ENCODE results near the gene CSH2. TPM values are rescaled to one million over a fixed set of nuclear protein-coding genes. Genes with fewer than 3 reads are reported as not detected.
A peak's percentile ranks its signal among the peaks of the same experiment; 100 is the strongest.
"Not testable (repeated sequence)": the region's sequence is repeated elsewhere in the genome, so short reads cannot be mapped to it uniquely, and the experiment has no call there.

CSH2 gene
- total and polyA plus RNA-seq, 9 of the 15 experiments (the other 6 are each of a cell fraction or from before 2014, with no cell fraction given) = not detected

DNA sequence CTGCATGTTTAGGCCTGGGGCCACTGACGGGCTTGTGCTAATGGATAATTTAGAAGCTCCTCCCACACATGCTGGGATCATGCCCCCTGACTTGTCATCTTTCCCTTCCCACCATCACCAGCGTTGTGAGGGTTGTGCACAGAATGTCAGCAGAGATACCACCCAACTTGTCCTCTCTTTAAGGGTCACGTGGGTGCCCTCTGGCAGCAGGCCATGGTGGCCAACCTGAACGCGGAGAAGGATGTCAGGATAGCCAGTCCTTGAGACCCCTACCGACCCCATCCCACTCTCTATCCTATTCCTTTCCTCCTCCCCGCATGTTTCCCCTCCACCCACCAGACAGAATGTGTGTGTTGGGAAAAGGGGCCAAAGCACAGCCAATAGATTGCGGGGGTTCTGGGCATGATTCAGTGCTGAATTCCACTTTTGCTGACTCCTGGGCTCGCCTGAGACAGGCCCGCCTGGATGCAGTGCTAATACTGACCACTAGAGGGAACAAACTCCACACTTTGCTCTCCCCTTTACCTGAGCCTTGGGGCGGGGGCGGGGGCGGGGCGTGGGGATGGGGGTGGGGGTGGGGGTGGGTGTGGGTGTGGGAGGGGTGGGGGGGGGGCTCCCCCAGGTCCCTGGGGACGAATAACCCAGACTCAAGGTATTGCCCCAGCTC lies 8.6 kb upstream of the CSH2 start, which contains the start of gene GH2 (continued):
- peak; percentile 44; the same call in 1 of the 2 replicates for TF ChIP-seq NFIC (IDR thresholded peaks at IDR 0.05)
- TF ChIP-seq ASH1L (IDR thresholded peaks at IDR 0.05; ENCODE audit: borderline replicate concordance, low read depth, partially characterized antibody) = no peak
- TF ChIP-seq PTBP1 (IDR thresholded peaks at IDR 0.05; ENCODE audit: low read depth, low read length) = no peak

DNA sequence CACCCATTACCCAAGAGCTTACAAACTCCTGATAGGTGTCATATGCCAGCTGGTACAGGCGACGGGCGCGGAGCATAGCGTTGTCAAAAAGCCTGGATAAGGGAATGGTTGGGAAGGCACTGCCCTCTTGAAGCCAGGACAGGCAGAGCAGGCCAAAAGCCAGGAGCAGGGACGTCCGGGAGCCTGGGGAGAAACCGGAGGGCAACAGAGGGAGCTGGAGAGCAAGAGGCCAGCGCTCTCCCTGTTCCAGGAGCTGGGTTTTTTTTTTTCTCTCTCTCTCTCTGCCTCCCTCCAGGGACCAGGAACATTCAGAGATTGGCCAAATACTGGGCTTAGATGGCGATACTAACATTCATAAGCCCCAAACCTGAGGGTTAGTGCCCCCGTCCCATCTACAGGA lies 7.9 kb upstream of the CSH2 start:
- H3K79me2 ChIP-seq (ENCODE audit: control insufficient read depth, insufficient read depth, low read length); intact Hi-C loops (cut with micrococcal nuclease); CTCF ChIA-PET (ENCODE audit: low intra/inter-chr PET ratio); H4K20me1 ChIP-seq (replicated peaks; ENCODE audit: control insufficient read depth, insufficient read depth, low read length); in situ Hi-C loops (cut with MboI); H3K9me3 ChIP-seq (replicated peaks; ENCODE audit: control insufficient read depth, insufficient read depth, low read depth, low read length); H2AFZ ChIP-seq (ENCODE audit: low read depth, low read length); H3K4me3 ChIP-seq; H3K4me1 ChIP-seq (replicated peaks in 1 of 2; ENCODE audit: control insufficient read depth in 2 of 2, insufficient read depth in 2 of 2, low read length in 2 of 2); BruUV-seq (replicated peaks); H3K36me3 ChIP-seq (ENCODE audit: control insufficient read depth, insufficient read depth, low read length); FAIRE-seq; H3K9ac ChIP-seq (ENCODE audit: insufficient read depth in 1 of 2, low read depth in 2 of 2, low read length in 2 of 2); H3K27ac ChIP-seq (ENCODE audit: extremely low read depth, low read depth, low read length); H3K9me1 ChIP-seq (ENCODE audit: control insufficient read depth, insufficient read depth, low read length): not testable (repeated sequence)
- Histone ChIP-seq H3K27me3 (ENCODE audit: control insufficient read depth in 2 of 2, insufficient read depth in 2 of 2, low read length in 2 of 2) (peaks cover 5 to 44% of the 10 kb centered on the region in 2 experiments; a peak in 3 of 5 replicates), H3K4me2 (ENCODE audit: insufficient read depth, low read length) (peak overlapping the region; percentile 11; the same call in 1 of the 2 replicates)
- POLR2A ChIA-PET = interaction anchor here (0.6 to 1.5 kb wide), 6 partner anchors 11 to 264 kb away, joined by 3 to 5 read pairs (median 3); no protein-coding TSS in a partner anchor
- DNase-seq (ENCODE audit: extremely low read depth in 1 of 4, low spot score in 3 of 4) = peak in 2 of 4 experiments; percentile 14 to 21
- 12% methylated on average over 11 of the region's 11 CpGs for WGBS (ENCODE audit: insufficient coverage, low coverage, missing lambda C conversion rate)
- ATAC-seq = peak; percentile 57
- TF ChIP-seq, protein P1, sequence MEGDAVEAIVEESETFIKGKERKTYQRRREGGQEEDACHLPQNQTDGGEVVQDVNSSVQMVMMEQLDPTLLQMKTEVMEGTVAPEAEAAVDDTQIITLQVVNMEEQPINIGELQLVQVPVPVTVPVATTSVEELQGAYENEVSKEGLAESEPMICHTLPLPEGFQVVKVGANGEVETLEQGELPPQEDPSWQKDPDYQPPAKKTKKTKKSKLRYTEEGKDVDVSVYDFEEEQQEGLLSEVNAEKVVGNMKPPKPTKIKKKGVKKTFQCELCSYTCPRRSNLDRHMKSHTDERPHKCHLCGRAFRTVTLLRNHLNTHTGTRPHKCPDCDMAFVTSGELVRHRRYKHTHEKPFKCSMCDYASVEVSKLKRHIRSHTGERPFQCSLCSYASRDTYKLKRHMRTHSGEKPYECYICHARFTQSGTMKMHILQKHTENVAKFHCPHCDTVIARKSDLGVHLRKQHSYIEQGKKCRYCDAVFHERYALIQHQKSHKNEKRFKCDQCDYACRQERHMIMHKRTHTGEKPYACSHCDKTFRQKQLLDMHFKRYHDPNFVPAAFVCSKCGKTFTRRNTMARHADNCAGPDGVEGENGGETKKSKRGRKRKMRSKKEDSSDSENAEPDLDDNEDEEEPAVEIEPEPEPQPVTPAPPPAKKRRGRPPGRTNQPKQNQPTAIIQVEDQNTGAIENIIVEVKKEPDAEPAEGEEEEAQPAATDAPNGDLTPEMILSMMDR (IDR thresholded peaks at IDR 0.05 in 2 of 3, conservative IDR thresholded peaks at IDR 0.05 in 1 of 3; ENCODE audit: insufficient read depth in 2 of 3, low read depth in 1 of 3, low read length in 3 of 3) = peak; percentile 27 to 39 (median 31); a peak in 3 of 6 replicates

Data from K562 (cell line).